Measurements from ENCODE around the gene THRA.

THRA gene

GRCh38 chr17:40064971-40065768 is 2.4 kb downstream of the THRA start:
- DNase-seq (ENCODE audit: low read depth in 3 of 3, low spot score in 1 of 3) = no peak

GRCh38 chr17:40065769-40066510 is 3.2 kb downstream of the THRA start:
- DNase-seq (ENCODE audit: low read depth in 3 of 3, low spot score in 1 of 3) = no peak

GRCh38 chr17:40067710-40068109 is 4.9 kb downstream of the THRA start:
- DNase-seq (ENCODE audit: low read depth in 3 of 3, low spot score in 1 of 3) = no peak

GRCh38 chr17:40068129-40068581 is 5.4 kb downstream of the THRA start:
- DNase-seq (ENCODE audit: low read depth in 3 of 3, low spot score in 1 of 3) = no peak

- DNase-seq (ENCODE audit: low read depth in 3 of 3, low spot score in 1 of 3) = no peak
Measured at GRCh38 chr17:40068584-40068916, 5.8 kb downstream of the THRA start.

GRCh38 chr17:40068917-40069750 is 6.4 kb downstream of the THRA start:
- peak; percentile 58 to 73 (median 59) for DNase-seq (ENCODE audit: low read depth in 3 of 3, low spot score in 1 of 3)

GRCh38 chr17:40069751-40070708 is 7.3 kb downstream of the THRA start:
- no peak for DNase-seq (ENCODE audit: low read depth in 3 of 3, low spot score in 1 of 3)

GRCh38 chr17:40070709-40071312 is 8.0 kb downstream of the THRA start:
- DNase-seq (ENCODE audit: low read depth in 3 of 3, low spot score in 1 of 3) = no peak

GRCh38 chr17:40071313-40072039 is 8.7 kb downstream of the THRA start:
- no peak for DNase-seq (ENCODE audit: low read depth in 3 of 3, low spot score in 1 of 3)

GRCh38 chr17:40072040-40072734 is 9.4 kb downstream of the THRA start:
- no peak for DNase-seq (ENCODE audit: low read depth in 3 of 3, low spot score in 1 of 3)

- DNase-seq (ENCODE audit: low read depth in 3 of 3, low spot score in 1 of 3) = no peak
Measured at GRCh38 chr17:40072735-40073346, 10.1 kb downstream of the THRA start.

GRCh38 chr17:40073454-40074174 is 10.8 kb downstream of the THRA start:
- no peak for DNase-seq (ENCODE audit: low read depth in 3 of 3, low spot score in 1 of 3)

- DNase-seq (ENCODE audit: low read depth in 3 of 3, low spot score in 1 of 3) = no peak
Measured at GRCh38 chr17:40074175-40074512, 11.4 kb downstream of the THRA start.

- no peak for DNase-seq (ENCODE audit: low read depth in 3 of 3, low spot score in 1 of 3)
Measured at GRCh38 chr17:40074871-40075200, 12.1 kb downstream of the THRA start.

GRCh38 chr17:40075201-40075941 is 12.6 kb downstream of the THRA start:
- peak in 2 of 3 donors; percentile 51 to 52 for DNase-seq (ENCODE audit: low read depth in 3 of 3, low spot score in 1 of 3)

- no peak for DNase-seq (ENCODE audit: low read depth in 3 of 3, low spot score in 1 of 3)
Measured at GRCh38 chr17:40075942-40076498, 13.3 kb downstream of the THRA start.

GRCh38 chr17:40076591-40076990 is 13.8 kb downstream of the THRA start:
- DNase-seq (ENCODE audit: low read depth in 3 of 3, low spot score in 1 of 3) = no peak

All from stimulated activated CD4-positive, alpha-beta T cell treated with anti-CD3 and anti-CD28 coated beads, TNF-alpha, amount 100 ng/mL, for 1 hour (primary cell).